ENCODE data around the gene TMEM139.

Gene TMEM139

DNA sequence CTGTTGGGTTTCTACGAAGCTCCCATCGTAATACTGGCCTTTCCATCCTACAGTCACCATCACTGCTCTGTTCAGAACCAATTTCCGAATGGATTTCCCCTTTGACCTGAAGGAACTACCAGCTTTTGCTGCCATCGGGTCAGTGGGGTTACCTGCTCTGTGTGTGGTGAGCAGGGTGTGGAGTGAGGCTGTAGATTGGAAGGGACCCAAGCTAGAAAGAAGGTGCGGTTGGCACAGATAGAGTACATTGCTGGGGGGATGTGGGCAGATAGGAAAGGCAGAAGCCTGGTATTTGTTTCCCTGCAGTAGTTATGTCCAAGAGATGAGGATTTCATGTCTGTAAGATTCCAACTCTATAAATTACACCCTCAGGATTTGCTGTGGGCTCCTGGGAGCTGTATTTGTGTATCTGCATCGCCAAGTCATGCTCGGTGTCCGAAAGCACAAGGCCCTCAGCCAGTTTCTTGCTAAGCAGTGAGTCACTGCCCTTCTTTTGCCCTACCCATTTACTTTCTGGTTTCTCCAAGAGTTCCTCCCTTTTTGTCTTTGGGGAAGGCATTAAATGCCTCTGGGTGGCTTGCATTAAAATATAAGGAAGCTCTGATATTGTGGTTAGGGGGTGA is 46.5 kb downstream of the TMEM139 start:
- no peak for DNase-seq

- no peak for DNase-seq
These were observed 49.5 kb downstream of the TMEM139 start for GRCh38 chr7:143334244-143334643.

DNA sequence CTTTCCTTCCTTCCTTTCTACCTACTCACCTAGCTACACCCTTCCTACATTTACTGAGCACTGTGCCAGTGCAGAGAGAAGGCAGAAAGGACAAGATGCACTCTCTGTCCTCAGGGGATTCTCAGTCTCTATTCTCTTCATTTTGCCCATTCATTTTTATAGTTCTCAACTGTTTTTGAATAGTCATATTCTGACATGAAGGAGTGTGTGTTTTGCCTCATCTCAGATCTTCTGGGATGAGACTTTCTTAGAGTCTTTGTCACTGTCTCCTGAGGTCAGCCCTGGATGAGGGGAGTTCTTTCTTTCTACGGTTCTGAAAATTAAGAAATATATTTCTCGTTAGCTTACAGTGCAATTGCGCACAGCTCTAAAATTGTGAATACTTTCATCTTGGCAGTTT is 52.5 kb downstream of the TMEM139 start:
- no peak for DNase-seq
